Motor neuron (in vitro differentiated cells): ENCODE data around the gene ZFTA. TPM values are rescaled to one million over a fixed set of nuclear protein-coding genes. Genes with fewer than 3 reads are reported as not detected.

ENCODE experiments used
- ATAC-seq, 8 experiments: fragments of 200-7000 bp; cut with Tn5 transposase; replicated peaks in 6 of 8; 2 replicates each; pipeline ENCODE4 v1.8.0; 2021; ENCODE audit warnings: mild to moderate bottlenecking in 8 of 8, moderate library complexity in 8 of 8
- H3K27ac ChIP-seq, 2 donors: fragments of 250-450 bp; sonication (Bioruptor Pico); 2 replicates each; pipeline ENCODE4 v1.9.0; 2021; ENCODE audit warnings: antibody characterized with exemption in 2 of 2, mild to moderate bottlenecking in 2 of 2, moderate library complexity in 1 of 2
- H3K4me1 ChIP-seq, 2 donors: fragments of 250-450 bp; sonication (Bioruptor Pico); replicated peaks in 1 of 2; 2 replicates each; pipeline ENCODE4 v1.6.1; 2021; ENCODE audit warnings: antibody characterized with exemption in 2 of 2, mild to moderate bottlenecking in 2 of 2, moderate library complexity in 1 of 2
- H3K4me3 ChIP-seq, 5 donors: fragments of 250-450 bp; sonication (Bioruptor Pico); 2 replicates each; pipeline ENCODE4 v1.9.0; 2021; ENCODE audit warnings: antibody characterized with exemption in 5 of 5, mild to moderate bottlenecking in 5 of 5, moderate library complexity in 4 of 5
- WGBS, 10 experiments: fragments of 450-650 bp; shearing (Covaris generic); methylation state at CpG; one replicate each; pipeline ENCODE4 v1.0.0; 2022; 5-methylcytosine and 5-hydroxymethylcytosine counted together
- in situ Hi-C, 9 experiments: fragments of 400-800 bp; cut with MboI; loops; one replicate each; pipeline ENCODE4 v1.15.0; 2021; ENCODE audit warnings: low sequenced_read_pairs in 9 of 9, low pct_unique_long_range_greater_than_20kb in 2 of 9; ENCODE audit not compliant: unreplicated experiment in 9 of 9
- total RNA-seq, 8 experiments: library from RNA; unstranded; fragments of 300-600 nt; gene quantifications; 2 replicates each; pipeline versions ENCODE4 v1.2.3 to v1.2.4, GENCODE V29; 2022

The ZFTA gene
- total RNA-seq, 8 experiments from 2014 or later: 22.3 to 81.0 (median 35.1) TPM

DNA sequence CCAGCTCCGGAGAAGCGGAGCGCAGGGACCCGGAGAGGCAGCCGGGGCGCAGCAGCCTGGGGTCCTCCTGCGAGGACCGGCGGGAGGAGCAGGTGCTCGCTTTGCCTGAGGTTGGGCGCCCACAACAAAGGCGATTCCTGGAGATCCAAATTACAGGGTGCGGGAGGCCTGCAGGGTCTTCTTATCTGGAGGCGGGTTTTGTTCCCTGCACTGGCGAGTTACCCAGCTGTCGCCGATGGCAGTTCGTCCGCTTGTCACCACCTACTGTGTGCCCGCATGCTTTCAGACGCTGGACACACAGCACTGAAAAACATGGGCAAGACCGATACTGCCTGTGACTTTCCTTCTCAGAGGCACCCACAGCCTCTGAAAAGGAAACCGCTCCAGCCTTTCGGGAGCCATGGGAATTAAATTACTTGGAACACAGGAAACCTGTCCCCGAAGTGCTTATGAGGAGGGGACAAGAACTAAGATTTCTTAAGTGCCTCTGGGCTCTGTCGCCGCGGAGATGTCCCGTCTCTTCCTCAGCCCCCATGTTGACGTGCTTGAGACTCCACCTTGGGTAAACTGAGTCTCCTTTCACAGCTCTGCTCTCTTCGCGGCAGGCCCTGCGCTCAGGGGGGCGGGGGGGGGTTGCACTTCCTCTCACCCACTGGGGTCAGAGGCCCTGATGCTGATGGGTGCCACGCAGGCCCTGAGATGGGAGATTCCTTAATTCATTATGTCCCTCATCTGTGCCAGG lies 1.3 kb upstream of the ZFTA start:
- peak in 4 of 8 experiments; percentile 1 to 7 (median 6) for ATAC-seq
- Histone ChIP-seq H3K4me3 (peak overlapping the region; percentile 77 to 99 (median 95)), H3K27ac (peak overlapping the region; percentile 96 to 98), H3K4me1 (peaks cover 25 to 29% of the 10 kb centered on the region in 2 donors)
- in situ Hi-C loops: no loop called here
- WGBS, 10 experiments: 0 to 80% (median 34%) methylated on average over 1 to 7 of the region's 35 CpGs; no CpG with 5 or more reads in 3 of the 10 experiments

- in situ Hi-C loops: no loop called here
- H3K27ac ChIP-seq: peak overlapping the region; percentile 96 to 98
- peaks cover 32 to 37% of the 10 kb centered on the region in 2 donors for H3K4me1 ChIP-seq
- peak; percentile 23 to 52 (median 36) for ATAC-seq
- peak overlapping the region; percentile 77 to 99 (median 95) for H3K4me3 ChIP-seq
- WGBS, 10 experiments: no CpG with 5 or more reads among the region's 82 CpGs
Measured at GRCh38 chr11:63769042-63769713, 603 bp upstream of the ZFTA start.

- Histone ChIP-seq H3K27ac (peak overlapping the region; percentile 96 to 98), H3K4me3 (peak overlapping the region; percentile 77 to 99 (median 95)), H3K4me1 (peaks cover 38 to 44% of the 10 kb centered on the region in 2 donors)
- in situ Hi-C loops: no loop called here
- WGBS, 10 experiments: 0 to 2% (median 0%) methylated on average over 8 to 10 of the region's 34 CpGs; no CpG with 5 or more reads in 4 of the 10 experiments
- ATAC-seq: peak in 7 of 8 experiments; percentile 0 to 27 (median 5)
Measured at GRCh38 chr11:63767565-63768236, 874 bp downstream of the ZFTA start.

DNA sequence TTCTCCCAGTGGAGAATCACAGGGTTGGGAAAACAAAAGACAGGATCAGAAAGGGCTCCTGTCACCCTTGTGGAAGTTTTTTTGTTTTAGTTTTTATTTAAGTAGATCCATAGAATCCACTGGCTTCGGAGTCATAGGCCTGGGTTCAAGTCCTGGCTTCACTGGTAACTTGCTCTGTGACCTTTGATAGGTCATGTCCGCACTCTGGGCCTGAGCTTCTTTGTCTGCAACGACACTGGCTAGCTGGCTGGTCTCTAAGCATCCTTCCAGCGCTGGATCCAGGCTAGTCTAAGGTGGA lies 1.4 kb downstream of the ZFTA start:
- ATAC-seq: peak in 4 of 8 experiments; percentile 0 to 3 (median 2)
- 0 to 71% (median 3%) methylated on average over 1 to 2 of the region's 4 CpGs; no CpG with 5 or more reads in 4 of the 10 experiments for WGBS, 10 experiments
- Histone ChIP-seq H3K4me3 (peak overlapping the region; percentile 77 to 99 (median 95)), H3K4me1 (peaks cover 38 to 44% of the 10 kb centered on the region in 2 donors), H3K27ac (peak overlapping the region; percentile 96 to 98)
- in situ Hi-C loops: no loop called here

DNA sequence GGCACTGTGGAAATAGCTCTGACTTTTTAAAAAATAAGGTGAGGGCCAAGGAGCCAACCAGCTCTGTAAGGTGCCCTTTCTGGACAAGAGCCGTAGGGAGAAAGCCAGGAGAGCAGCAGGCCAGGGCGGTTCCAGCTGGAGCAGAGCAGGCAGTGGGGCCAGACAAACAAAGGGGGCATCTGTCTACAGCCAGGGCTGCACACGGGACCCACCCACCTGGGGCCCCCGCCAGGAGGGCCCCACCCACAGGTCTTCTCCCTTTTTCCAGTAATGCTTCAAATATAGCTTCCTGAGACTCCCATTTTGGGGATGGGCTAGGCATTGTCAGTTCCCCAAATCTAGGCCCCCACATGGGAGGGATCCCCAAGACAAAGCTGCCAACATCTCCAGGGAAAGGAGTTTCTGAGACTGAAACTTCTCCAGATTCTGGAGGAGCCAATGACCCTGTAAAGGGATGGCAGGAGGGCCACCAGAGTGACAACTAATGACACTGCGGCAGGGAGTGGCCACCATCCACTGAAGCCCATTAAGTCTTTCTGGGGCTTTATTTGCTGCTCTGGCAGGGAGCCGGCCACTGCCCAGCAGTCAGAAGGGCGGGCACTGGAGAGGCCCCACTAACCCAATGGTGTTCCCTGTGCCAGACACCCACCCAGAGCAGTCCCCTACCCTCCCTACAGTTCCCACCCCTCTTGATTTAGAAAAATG lies 1.9 kb downstream of the ZFTA start:
- 40 to 80% (median 47%) methylated on average over 1 to 5 of the region's 7 CpGs; no CpG with 5 or more reads in 5 of the 10 experiments for whole genome bisulfite sequencing, 10 experiments
- peak overlapping the region; percentile 96 to 98 for H3K27ac ChIP-seq
- in situ Hi-C loops: no loop called here
- peak in 4 of 8 experiments; percentile 1 to 4 (median 2) for ATAC-seq
- peak overlapping the region; percentile 77 to 99 (median 95) for H3K4me3 ChIP-seq
- H3K4me1 ChIP-seq: peaks cover 38 to 45% of the 10 kb centered on the region in 2 donors

DNA sequence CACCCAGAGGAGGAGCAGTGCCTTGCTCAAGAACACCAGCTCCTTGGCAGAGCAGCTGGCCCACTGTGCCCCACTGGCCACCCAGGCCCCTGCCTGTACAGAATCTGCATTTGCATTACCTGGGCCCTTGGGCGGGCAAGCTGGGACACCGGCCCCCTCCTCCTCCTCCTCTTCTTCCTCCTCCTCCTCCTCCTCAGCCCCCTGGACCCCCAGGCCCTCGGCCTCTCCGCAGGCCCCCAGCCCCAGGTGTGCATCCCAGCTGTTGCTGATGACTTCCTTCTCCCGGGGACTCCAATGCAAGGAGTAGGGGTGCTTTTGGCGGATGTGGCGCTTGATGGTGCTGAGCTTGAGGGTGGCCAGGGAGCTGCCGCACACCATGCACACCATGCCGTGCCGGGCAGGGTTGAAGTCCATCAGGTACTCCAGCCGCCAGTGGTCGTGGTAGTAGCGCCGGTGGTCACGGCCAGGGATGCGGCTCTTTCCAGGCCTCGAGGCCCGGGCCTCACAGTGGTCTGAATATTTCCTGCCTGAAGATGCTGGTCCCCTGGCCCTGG lies 2.8 kb downstream of the ZFTA start:
- Histone ChIP-seq H3K27ac (peak overlapping the region; percentile 96 to 98), H3K4me3 (peak overlapping the region in 3 of 5 donors; percentile 77 to 99 (median 98)), H3K4me1 (peaks cover 45 to 55% of the 10 kb centered on the region in 2 donors)
- in situ Hi-C loops: no loop called here
- ATAC-seq: no peak
- 20 to 90% methylated on average over 1 to 2 of the region's 18 CpGs; no CpG with 5 or more reads in 8 of the 10 experiments for WGBS, 10 experiments

DNA sequence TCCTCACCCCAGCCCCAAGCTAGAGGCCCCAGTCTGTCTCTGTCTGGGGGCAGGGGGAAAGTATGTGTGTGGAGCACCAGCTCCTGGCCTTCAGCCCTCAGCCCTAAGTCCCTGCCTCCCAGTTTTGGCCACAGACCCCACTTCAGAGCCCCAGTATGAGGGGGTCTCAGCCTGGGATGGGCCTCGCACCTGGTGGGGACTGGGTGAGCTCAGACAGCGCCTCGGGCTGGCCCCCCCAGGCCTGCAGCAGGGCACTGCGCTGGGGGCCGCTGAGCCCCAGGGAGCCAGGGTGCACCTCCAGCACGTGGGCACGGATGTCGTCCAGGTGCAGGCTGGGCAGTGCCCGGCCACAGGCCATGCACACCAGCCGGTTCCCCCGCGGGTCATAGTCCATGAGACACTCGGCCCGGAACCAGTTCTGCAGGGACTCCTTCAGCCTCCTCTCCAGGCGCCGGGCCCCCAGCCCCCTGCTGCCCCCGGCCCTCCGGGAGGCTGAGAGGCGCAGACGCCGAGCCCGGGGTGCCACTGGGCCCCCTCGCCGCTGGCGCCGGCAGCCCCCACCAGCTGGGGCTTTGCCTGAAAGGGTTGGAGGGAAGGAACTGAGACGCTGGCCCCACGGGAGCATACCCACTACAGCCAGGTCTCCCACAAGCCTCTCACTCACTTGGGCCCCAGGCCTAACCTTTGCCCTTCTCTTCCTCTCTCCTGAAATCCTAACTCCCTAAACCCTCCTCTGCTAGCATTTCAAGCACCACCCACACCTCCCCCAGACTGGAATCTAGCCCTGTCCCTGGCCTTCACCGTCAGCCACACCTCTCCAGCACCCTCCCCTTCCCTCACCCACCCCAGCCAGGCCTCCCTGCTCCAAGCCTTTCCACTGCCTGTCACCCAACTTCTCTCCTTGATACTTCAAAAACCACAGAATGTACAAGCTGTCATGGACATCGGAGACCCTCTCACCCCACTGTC lies 3.6 kb downstream of the ZFTA start:
- ATAC-seq: no peak
- Histone ChIP-seq H3K4me3 (peak overlapping the region in 2 of 5 donors; percentile 50 to 52), H3K27ac (peak overlapping the region; percentile 87 to 94), H3K4me1 (peaks cover 49 to 57% of the 10 kb centered on the region in 2 donors)
- in situ Hi-C loops: no loop called here
- no CpG with 5 or more reads among the region's 30 CpGs for WGBS, 10 experiments

DNA sequence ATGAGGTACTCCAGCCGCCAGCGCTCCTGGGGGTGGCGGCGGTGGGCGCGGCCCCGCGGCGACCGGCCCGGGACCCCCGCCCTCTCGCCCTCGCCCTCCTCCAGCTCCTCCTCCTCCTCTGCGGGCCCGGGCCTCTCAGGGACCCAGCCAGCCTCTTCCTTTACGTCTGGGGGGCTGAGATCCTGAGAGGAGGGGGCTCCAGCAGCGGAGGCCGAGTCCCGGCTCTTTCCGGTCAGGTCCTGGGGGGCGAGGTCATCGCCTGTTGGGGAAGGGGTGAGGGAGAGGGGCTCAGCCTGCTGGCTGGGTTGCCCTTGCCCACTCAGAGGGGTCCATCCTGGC lies 4.3 kb downstream of the ZFTA start:
- peaks cover 47 to 57% of the 10 kb centered on the region in 2 donors for H3K4me1 ChIP-seq
- no peak for ATAC-seq
- peak overlapping the region; percentile 30 to 52 (median 38) for H3K4me3 ChIP-seq
- in situ Hi-C loops: no loop called here
- H3K27ac ChIP-seq: peak overlapping the region; percentile 87 to 94
- WGBS, 10 experiments: 100% methylated on average over 1 of the region's 23 CpGs; no CpG with 5 or more reads in 9 of the 10 experiments

DNA sequence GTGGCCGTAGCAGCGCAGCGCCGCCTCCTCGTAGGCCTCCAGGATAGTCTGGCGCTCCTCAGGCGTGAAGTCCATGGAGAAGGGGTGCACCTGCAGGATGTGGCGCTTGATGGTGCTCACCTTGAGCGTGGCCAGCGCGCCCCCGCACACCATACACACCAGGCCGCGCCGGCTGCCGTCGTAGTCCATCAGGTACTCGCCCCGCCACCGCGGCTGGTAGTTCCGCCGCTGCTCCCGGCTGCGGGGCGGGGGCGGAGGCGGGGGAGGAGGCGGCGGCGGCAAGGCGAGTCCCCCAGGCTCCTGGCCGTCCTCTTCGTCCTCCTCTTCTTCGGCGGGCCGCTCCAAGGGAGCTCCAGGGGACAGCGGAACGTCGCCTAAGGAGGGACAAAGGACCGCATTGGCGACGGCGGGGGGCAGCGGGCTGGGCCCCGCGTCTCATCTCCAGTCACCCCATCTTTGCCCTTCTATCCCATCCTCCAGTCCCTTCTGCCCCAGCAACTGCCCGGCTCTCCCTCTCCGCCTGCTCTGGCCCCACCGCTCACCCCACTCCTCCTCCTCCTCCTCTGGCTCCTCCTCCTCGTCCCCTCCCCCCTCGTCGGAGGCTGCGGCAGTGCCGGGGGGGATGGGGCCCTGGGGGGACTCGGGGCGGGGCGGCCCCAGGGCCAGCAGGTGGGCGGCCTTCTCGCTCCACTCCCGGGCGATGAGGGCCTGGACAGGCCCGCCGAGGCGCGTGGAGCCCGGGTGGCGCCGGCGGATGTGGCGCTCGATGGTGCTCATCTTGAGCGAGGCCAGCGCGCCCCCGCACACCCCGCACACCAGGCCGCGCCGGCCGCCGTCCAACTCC lies 4.9 kb downstream of the ZFTA start:
- WGBS, 10 experiments: 20% methylated on average over 1 of the region's 82 CpGs; no CpG with 5 or more reads in 9 of the 10 experiments
- Histone ChIP-seq H3K4me1 (peaks cover 47 to 57% of the 10 kb centered on the region in 2 donors), H3K27ac (peak overlapping the region; percentile 87 to 94), H3K4me3 (peak overlapping the region; percentile 30 to 52 (median 38))
- peak in 5 of 8 experiments; percentile 1 to 20 (median 2) for ATAC-seq
- in situ Hi-C loops: no loop called here

GRCh38 chr11:63762654-63763495 lies 5.7 kb downstream of the ZFTA start:
- ATAC-seq: peak in 7 of 8 experiments; percentile 54 to 68 (median 62)
- 0 to 100% (median 0%) methylated on average over 2 to 5 of the region's 96 CpGs; no CpG with 5 or more reads in 7 of the 10 experiments for WGBS, 10 experiments
- in situ Hi-C loops: no loop called here
- H3K4me1 ChIP-seq: peaks cover 47 to 57% of the 10 kb centered on the region in 2 donors
- H3K27ac ChIP-seq: peak overlapping the region; percentile 87 to 94
- peak overlapping the region; percentile 30 to 52 (median 38) for H3K4me3 ChIP-seq
